Osteoblast (primary cell): ENCODE measurements around the gene SMPD3. TPM values are rescaled to one million over a fixed set of nuclear protein-coding genes. Genes with fewer than 3 reads are reported as not detected.

Experiments used
- DNase-seq: peaks from one replicate; pipeline ENCODE4 v3.0.0; 2011; ENCODE audit warnings: low spot score, mixed read lengths; ENCODE audit not compliant: insufficient read length; ENCODE audit errors: missing footprints
- H2AFZ ChIP-seq: 2 replicates; pipeline ENCODE4 v1.6.0; 2011; ENCODE audit warnings: mild to moderate bottlenecking, low read length
- H3K27ac ChIP-seq: 2 replicates; pipeline ENCODE4 v1.5.1; 2011; ENCODE audit warnings: mild to moderate bottlenecking, low read depth, low read length, moderate library complexity
- H3K27me3 ChIP-seq: 2 replicates; pipeline ENCODE4 v1.6.0; 2012; ENCODE audit warnings: mild to moderate bottlenecking, control low read depth, inconsistent platforms, low read length, moderate library complexity; ENCODE audit not compliant: insufficient read depth
- H3K36me3 ChIP-seq: 2 replicates; pipeline ENCODE4 v1.5.1; 2011; ENCODE audit warnings: mild to moderate bottlenecking, low read length, control low read depth, moderate library complexity; ENCODE audit not compliant: insufficient read depth
- H3K4me1 ChIP-seq: 2 replicates; pipeline ENCODE4 v1.5.1; 2011; ENCODE audit warnings: mild to moderate bottlenecking, low read length, control low read depth, moderate library complexity; ENCODE audit not compliant: insufficient read depth
- H3K4me2 ChIP-seq: 2 replicates; pipeline ENCODE4 v1.6.0; 2011; ENCODE audit warnings: mild to moderate bottlenecking, low read length; ENCODE audit not compliant: insufficient read depth
- H3K4me3 ChIP-seq: fragments of 200-600 bp; sonication (generic); 3 replicates; pipeline ENCODE4 v1.5.1; 2012; ENCODE audit warnings: mild to moderate bottlenecking, low read length, inconsistent platforms; ENCODE audit not compliant: insufficient read depth
- H3K79me2 ChIP-seq: 2 replicates; pipeline ENCODE4 v1.6.0; 2012; ENCODE audit warnings: mild to moderate bottlenecking, low read length, control low read depth, inconsistent platforms; ENCODE audit not compliant: insufficient read depth
- H3K9me3 ChIP-seq: 2 replicates; pipeline ENCODE4 v1.5.1; 2011; ENCODE audit warnings: low read depth, low read length, control low read depth
- H4K20me1 ChIP-seq: 2 replicates; pipeline ENCODE4 v1.6.0; 2012; ENCODE audit warnings: mild to moderate bottlenecking, low read length, control low read depth; ENCODE audit not compliant: insufficient read depth
- total RNA-seq: library from RNA; depleted of rRNA; stranded (reverse); fragments of >200 nt; gene quantifications from 2 replicates; pipeline ENCODE4 v1.2.3, GENCODE V29; 2012
- TF ChIP-seq, protein P1 (sequence below): IDR thresholded peaks from 2 replicates; pipeline ENCODE4 v1.5.1; 2011; ENCODE audit warnings: mild to moderate bottlenecking, low read depth, low read length, moderate library complexity; ENCODE audit errors: extremely low read depth

Gene SMPD3
- total RNA-seq, 1 donor, result 0.72 TPM

GRCh38 chr16:68377221-68377620, 71.1 kb downstream of the SMPD3 start:
- Histone ChIP-seq H3K4me2 (no peak overlapping the region), H3K27ac (no peak overlapping the region), H3K36me3 (no peaks in the 10 kb centered on the region), H3K79me2 (no peaks in the 10 kb centered on the region), H3K4me1 (no peaks in the 10 kb centered on the region), H2AFZ (no peak overlapping the region), H4K20me1 (no peaks in the 10 kb centered on the region), H3K27me3 (peaks cover 3% of the 10 kb centered on the region), H3K4me3 (no peak overlapping the region), H3K9me3 (no peaks in the 10 kb centered on the region)
- no peak for DNase-seq
- TF ChIP-seq, protein P1, sequence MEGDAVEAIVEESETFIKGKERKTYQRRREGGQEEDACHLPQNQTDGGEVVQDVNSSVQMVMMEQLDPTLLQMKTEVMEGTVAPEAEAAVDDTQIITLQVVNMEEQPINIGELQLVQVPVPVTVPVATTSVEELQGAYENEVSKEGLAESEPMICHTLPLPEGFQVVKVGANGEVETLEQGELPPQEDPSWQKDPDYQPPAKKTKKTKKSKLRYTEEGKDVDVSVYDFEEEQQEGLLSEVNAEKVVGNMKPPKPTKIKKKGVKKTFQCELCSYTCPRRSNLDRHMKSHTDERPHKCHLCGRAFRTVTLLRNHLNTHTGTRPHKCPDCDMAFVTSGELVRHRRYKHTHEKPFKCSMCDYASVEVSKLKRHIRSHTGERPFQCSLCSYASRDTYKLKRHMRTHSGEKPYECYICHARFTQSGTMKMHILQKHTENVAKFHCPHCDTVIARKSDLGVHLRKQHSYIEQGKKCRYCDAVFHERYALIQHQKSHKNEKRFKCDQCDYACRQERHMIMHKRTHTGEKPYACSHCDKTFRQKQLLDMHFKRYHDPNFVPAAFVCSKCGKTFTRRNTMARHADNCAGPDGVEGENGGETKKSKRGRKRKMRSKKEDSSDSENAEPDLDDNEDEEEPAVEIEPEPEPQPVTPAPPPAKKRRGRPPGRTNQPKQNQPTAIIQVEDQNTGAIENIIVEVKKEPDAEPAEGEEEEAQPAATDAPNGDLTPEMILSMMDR, result no peak

GRCh38 chr16:68376590-68376989, 71.7 kb downstream of the SMPD3 start:
- Histone ChIP-seq H3K27me3 (peaks cover 3% of the 10 kb centered on the region), H4K20me1 (no peaks in the 10 kb centered on the region), H3K4me1 (no peaks in the 10 kb centered on the region), H3K27ac (no peak overlapping the region), H3K4me3 (no peak overlapping the region), H3K9me3 (no peaks in the 10 kb centered on the region), H2AFZ (no peak overlapping the region), H3K79me2 (no peaks in the 10 kb centered on the region), H3K4me2 (no peak overlapping the region), H3K36me3 (no peaks in the 10 kb centered on the region)
- TF ChIP-seq, protein P1, result no peak
- peak; percentile 42 for DNase-seq

DNA sequence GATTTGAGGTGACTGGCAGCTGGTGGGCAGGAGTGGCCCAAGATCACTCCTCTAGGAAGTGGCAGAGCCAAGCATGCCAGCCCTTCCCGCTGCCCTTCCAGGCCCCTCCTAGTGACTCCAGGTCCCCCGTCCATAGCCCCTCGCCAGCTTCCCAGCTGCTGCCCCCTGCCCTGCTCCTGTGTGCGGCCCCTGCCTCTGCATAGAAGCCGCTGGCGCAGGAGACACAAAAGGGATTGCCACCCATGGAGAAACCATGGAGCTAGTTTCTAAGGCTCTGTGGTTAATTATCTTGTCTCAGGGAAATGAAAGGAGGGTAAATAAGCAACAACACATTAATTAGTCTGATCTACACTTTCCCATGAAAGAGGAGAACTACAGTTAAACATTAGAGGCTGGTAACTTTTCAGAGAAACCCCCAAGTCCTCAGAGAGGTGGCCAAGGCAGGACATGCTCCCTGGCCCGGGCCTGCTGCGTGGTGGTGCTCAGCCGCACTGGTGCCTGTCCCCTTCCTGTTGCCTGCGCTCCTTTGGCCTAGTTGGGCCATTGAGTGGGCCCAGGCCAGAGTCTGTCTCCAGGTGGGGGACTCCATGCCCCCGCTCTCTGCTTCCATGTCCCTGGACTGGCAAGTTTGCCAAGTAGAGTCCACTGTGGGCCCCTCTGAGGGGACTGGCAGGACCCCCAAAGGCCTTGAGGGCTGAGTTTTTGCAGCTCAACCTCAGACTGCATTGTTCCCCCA, 72.3 kb downstream of the SMPD3 start:
- TF ChIP-seq, protein P1, result no peak
- Histone ChIP-seq H3K4me2 (no peak overlapping the region), H4K20me1 (no peaks in the 10 kb centered on the region), H3K79me2 (no peaks in the 10 kb centered on the region), H3K36me3 (no peaks in the 10 kb centered on the region), H3K27ac (no peak overlapping the region), H2AFZ (no peak overlapping the region), H3K4me3 (no peak overlapping the region), H3K4me1 (no peaks in the 10 kb centered on the region), H3K27me3 (peaks cover 3% of the 10 kb centered on the region), H3K9me3 (no peaks in the 10 kb centered on the region)
- DNase-seq, result peak; percentile 80

GRCh38 chr16:68374961-68375660, 73.2 kb downstream of the SMPD3 start:
- no peaks in the 10 kb centered on the region for H4K20me1 ChIP-seq
- H3K36me3 ChIP-seq, result no peaks in the 10 kb centered on the region
- no peak overlapping the region for H2AFZ ChIP-seq
- H3K9me3 ChIP-seq, result no peaks in the 10 kb centered on the region
- H3K4me2 ChIP-seq, result no peak overlapping the region
- peak; percentile 90 for DNase-seq
- TF ChIP-seq, protein P1, result no peak
- H3K4me3 ChIP-seq, result no peak overlapping the region
- peaks cover 3% of the 10 kb centered on the region for H3K27me3 ChIP-seq
- H3K4me1 ChIP-seq, result no peaks in the 10 kb centered on the region
- no peak overlapping the region for H3K27ac ChIP-seq
- H3K79me2 ChIP-seq, result no peaks in the 10 kb centered on the region
